ENCODE data around the gene MRPL49.

Gene MRPL49

GRCh38 chr11:65102142-65103095, 19.7 kb upstream of the MRPL49 start:
- no peak for DNase-seq (ENCODE audit: low read depth)

- DNase-seq (ENCODE audit: low read depth): no peak
These were observed 18.6 kb upstream of the MRPL49 start for GRCh38 chr11:65103476-65103875.

- DNase-seq (ENCODE audit: low read depth): no peak
These were observed 17.5 kb upstream of the MRPL49 start for GRCh38 chr11:65104628-65105027.

GRCh38 chr11:65107078-65107477, 15.0 kb upstream of the MRPL49 start:
- DNase-seq (ENCODE audit: low read depth): no peak

DNA sequence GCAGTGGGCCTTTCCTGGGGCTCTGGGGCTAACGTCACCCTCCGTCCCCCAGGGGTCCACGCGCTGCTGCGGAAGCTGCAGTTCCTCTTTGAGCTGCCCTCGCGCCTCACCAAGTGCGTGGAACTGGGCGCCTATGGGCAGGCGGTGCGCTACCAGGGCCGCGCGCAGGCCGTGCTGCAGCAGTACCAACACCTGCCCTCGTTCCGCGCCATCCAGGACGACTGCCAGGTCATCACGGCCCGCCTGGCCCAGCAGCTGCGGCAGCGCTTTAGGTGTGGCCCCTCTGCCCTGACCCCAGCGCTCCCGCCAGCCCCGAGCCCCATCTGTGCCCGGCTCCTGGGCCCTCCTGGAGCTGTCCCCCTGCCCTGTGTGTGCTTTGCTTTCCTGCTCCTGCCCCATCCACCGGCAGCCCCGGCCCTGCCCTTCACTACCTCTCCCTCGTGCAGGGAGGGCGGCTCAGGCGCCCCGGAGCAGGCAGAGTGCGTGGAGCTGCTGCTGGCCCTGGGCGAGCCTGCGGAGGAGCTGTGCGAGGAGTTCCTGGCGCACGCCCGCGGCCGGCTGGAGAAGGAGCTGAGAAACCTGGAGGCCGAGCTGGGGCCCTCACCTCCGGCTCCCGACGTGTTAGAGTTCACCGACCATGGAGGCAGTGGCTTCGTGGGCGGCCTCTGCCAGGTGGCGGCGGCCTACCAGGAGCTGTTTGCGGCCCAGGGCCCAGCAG, 14.2 kb upstream of the MRPL49 start:
- no peak for DNase-seq (ENCODE audit: low read depth)

GRCh38 chr11:65108469-65109123, 13.5 kb upstream of the MRPL49 start:
- DNase-seq (ENCODE audit: low read depth): no peak

DNA sequence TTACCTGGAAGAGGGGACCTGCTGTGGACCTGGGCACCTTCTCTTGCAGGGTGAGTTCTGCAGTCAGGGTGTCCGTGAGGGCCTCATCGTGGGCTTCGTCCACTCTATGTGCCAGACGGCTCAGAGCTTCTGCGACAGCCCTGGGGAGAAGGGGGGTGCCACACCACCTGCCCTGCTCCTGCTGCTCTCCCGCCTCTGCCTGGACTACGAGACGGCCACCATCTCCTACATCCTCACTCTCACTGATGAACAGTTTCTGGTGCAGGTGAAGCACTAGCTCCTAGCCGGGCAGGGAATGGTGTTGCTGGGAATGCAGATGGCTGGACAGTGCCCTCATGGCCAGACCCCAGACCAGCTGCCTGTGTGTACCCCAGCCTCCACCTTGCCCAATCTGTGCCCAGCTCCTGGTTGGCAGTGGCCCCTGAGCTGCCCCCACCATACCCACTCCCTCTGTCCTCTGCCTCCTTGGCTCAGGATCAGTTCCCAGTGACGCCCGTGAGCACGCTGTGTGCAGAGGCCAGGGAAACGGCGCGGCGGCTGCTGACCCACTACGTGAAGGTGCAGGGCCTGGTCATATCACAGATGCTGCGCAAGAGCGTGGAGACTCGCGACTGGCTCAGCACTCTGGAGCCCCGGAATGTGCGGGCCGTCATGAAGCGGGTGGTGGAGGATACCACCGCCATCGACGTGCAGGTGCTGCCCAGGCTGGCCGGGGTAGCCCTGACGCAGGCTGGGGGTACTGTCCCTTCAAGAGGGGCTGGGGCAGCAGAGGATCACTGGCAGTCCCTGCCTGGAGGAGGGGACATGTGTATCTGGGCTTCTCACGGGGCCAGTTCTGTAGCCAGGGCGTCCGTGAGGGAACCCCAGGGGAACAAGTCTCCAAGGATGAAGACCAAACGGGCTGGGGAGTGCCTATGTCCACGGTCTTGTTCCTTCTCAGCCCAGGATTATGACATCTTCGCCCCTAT, 12.6 kb upstream of the MRPL49 start:
- DNase-seq (ENCODE audit: low read depth): no peak

GRCh38 chr11:65110354-65110861, 11.7 kb upstream of the MRPL49 start:
- DNase-seq (ENCODE audit: low read depth): peak; percentile 88

- DNase-seq (ENCODE audit: low read depth): no peak
These were observed 10.9 kb upstream of the MRPL49 start for GRCh38 chr11:65111159-65111743.

GRCh38 chr11:65111744-65112545, 10.2 kb upstream of the MRPL49 start, which contains the start of gene TM7SF2:
Gene TM7SF2, plus strand, starts transcription at chr11:65111872. Its CDS starts 144 bp downstream, at chr11:65112016.
- peak; percentile 90 for DNase-seq (ENCODE audit: low read depth)

GRCh38 chr11:65112546-65113360, 9.4 kb upstream of the MRPL49 start:
- peak; percentile 71 for DNase-seq (ENCODE audit: low read depth)

DNA sequence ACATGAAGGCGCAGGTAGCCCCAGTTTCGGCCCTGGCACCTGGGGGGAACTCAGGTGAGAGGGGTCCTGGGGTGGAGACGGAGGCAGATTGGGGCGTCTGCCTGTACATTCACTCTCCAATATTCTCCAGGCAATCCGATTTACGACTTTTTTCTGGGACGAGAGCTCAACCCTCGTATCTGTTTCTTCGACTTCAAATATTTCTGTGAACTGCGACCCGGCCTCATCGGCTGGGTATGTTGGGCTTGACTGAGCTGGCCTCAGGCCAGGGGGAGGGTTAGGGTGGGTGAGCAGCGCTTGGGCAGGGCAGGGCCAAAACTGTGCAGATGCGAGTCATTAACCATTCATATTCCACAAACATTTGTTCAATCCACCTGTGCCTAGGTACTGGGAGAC, 8.8 kb upstream of the MRPL49 start:
- DNase-seq (ENCODE audit: low read depth): no peak

- DNase-seq (ENCODE audit: low read depth): no peak
These were observed 8.3 kb upstream of the MRPL49 start for GRCh38 chr11:65113839-65114238.

DNA sequence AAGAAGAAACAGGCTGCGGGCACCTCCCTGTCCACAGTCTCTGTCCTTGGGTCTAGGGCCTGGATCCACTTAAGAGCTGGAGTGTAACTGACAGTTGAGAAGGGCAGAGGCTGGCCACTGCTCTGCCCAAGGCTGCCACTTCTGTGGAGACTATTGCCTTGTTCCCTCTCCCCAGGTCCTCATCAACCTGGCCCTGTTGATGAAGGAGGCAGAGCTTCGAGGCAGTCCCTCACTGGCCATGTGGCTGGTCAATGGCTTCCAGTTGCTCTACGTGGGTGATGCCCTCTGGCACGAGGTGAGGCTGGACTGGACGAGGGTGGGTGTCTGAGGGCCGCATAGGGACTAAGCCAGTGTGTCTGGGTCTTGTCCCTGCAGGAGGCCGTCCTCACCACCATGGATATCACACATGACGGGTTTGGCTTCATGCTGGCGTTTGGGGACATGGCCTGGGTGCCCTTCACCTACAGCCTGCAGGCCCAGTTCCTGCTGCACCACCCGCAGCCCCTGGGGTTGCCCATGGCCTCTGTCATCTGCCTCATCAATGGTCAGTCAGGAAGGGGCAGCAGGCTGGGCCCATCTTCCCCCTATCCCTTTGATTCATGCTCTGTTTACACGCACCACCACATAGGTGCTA, 7.5 kb upstream of the MRPL49 start:
- no peak for DNase-seq (ENCODE audit: low read depth)

DNA sequence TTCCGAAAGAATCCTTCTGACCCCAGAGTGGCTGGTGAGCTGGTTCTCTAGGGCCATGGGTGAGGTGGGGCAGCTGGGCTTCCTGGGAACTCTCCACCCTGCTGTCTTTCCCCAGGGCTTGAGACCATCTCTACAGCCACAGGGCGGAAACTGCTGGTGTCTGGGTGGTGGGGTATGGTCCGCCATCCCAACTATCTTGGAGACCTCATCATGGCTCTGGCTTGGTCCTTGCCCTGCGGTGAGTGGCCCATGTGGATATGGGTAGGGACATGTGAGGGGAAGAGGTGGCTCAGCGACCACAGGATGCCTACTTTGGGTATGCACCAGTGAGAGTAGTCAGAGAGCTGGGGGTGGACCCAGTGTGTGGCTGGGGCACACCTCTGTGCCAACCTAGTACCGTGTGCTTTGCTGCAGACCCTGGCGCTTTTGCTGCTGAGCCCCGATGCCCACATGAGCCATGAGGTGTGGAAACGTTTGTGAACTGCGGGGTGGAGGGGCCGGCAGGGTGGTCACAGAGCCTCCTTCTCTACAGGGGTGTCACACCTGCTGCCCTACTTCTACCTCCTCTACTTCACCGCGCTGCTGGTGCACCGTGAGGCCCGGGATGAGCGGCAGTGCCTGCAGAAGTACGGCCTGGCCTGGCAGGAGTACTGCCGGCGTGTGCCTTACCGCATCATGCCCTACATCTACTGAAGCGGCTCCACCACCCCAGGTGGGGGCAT, 6.6 kb upstream of the MRPL49 start:
- DNase-seq (ENCODE audit: low read depth): no peak

DNA sequence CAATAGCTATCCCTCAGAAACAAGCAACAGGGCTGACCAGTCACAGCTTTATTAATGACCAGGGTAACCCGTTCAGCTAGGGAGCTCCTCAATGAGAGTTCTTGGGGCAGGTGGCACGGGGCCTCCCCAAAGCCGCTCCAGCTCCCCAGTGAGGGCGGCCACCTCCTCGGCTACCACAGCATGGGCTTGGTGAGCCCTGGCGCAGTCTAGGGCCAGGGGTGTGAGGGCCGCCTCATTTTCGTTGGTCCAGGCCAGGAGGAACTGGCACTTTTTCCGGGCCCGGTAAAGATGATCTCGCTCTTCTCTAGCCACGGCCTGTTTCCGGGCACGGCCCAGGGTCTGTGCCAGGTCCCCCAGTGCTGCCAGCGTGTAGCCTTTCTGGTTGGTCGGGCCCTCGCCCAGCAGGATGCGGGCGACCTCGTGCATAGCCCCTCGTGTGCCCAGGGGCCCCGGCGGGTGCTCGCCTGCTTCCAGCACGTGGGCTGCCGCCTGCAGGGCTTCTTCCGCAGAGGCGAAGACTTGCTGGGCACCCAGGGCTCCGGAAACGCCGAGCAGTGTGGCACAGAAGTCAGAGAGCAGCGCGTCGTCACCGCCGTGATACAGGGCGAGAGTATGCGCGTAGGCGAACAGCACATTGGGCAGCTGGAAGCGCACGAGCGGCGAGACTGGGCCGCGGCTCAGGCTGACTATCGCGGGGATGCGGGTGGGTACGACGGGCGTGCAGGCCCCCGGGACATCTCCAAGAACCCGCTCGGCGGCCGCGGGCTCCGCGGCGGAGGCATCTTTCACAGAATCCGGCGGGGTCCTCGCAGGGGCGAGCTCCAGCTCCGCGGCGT, 5.5 kb upstream of the MRPL49 start:
- DNase-seq (ENCODE audit: low read depth): no peak
